Epithelial cell of proximal tubule (primary cell): Measurements from ENCODE around the gene RPS5. TPM values are rescaled to one million over a fixed set of nuclear protein-coding genes. Genes with fewer than 3 reads are reported as not detected.

Experiments used
- total RNA-seq: library from RNA; depleted of rRNA; stranded (reverse); fragments of >200 nt; gene quantifications from 2 replicates; pipeline ENCODE4 v1.2.3, GENCODE V29; 2015

The RPS5 gene
- total RNA-seq, 1 donor from 2014 or later, result 1,628 TPM

Other genes with a start within 250 kb of the RPS5 start
- 4.1 and 7.1 TPM in 2 replicates for gene ZNF329, start 236.5 kb upstream of the RPS5 start, total RNA-seq
- gene ZNF274, start 204.2 kb upstream of the RPS5 start, total RNA-seq, result 23.6 and 24.7 TPM in 2 replicates
- 54.5 and 58.9 TPM in 2 replicates for gene ZNF544, start 158.4 kb upstream of the RPS5 start, total RNA-seq
- 4.2 and 4.5 TPM in 2 replicates for gene ZNF8, start 108.3 kb upstream of the RPS5 start, total RNA-seq
- gene ERVK3-1, start 81.9 kb upstream of the RPS5 start, total RNA-seq, result 40.4 and 51.0 TPM in 2 replicates
- 1.3 and 1.9 TPM in 2 replicates for gene ZSCAN22, start 60.3 kb upstream of the RPS5 start, total RNA-seq
- gene A1BG, start 33.8 kb upstream of the RPS5 start, total RNA-seq, result 2.7 and 20.1 TPM in 2 replicates
- gene ZNF497, start 24.5 kb upstream of the RPS5 start, total RNA-seq, result 0.06 and 0.14 TPM in 2 replicates
- gene ZNF837, start 6.2 kb upstream of the RPS5 start, total RNA-seq, result 2.4 and 11.5 TPM in 2 replicates
- gene RNF225, start 8.4 kb downstream of the RPS5 start, total RNA-seq, result not detected in 2 replicates
- 5.3 and 10.5 TPM in 2 replicates for gene ZNF584, start 21.4 kb downstream of the RPS5 start, total RNA-seq
- gene ZNF132, start 52.9 kb downstream of the RPS5 start, total RNA-seq, result 1.8 and 2.4 TPM in 2 replicates
- gene ZNF324B, start 64.4 kb downstream of the RPS5 start, total RNA-seq, result 0.98 and 3.8 TPM in 2 replicates
- 7.2 and 13.8 TPM in 2 replicates for gene ZNF324, start 79.8 kb downstream of the RPS5 start, total RNA-seq
- 8.6 and 9.7 TPM in 2 replicates for gene ZNF446, start 89.1 kb downstream of the RPS5 start, total RNA-seq
- 14.8 and 15.8 TPM in 2 replicates for gene SLC27A5, start 124.7 kb downstream of the RPS5 start, total RNA-seq
- gene ZBTB45, start 132.5 kb downstream of the RPS5 start, total RNA-seq, result 18.2 and 23.7 TPM in 2 replicates
- gene TRIM28, start 156.8 kb downstream of the RPS5 start, total RNA-seq, result 454 and 661 TPM in 2 replicates
- gene CHMP2A, start 167.8 kb downstream of the RPS5 start, total RNA-seq, result 70.1 and 137 TPM in 2 replicates
- gene UBE2M, start 171.3 kb downstream of the RPS5 start, total RNA-seq, result 37.4 and 49.9 TPM in 2 replicates
- gene MZF1, start 186.1 kb downstream of the RPS5 start, total RNA-seq, result 8.0 and 12.7 TPM in 2 replicates